Neuronal stem cell (in vitro differentiated cells): ENCODE results near the gene CEP68.

Source experiments
- DNase-seq: peaks from one replicate; pipeline ENCODE4 v3.0.0-alpha.2; 2013; ENCODE audit warnings: low spot score
- H2AFZ ChIP-seq: one replicate; pipeline ENCODE4 v1.6.1; 2013; ENCODE audit warnings: mild to moderate bottlenecking, low read length, inconsistent platforms
- H2AK5ac ChIP-seq: 2 replicates; pipeline ENCODE4 v1.6.1; 2013; ENCODE audit warnings: low read depth, mild to moderate bottlenecking, inconsistent platforms, low read length, moderate library complexity, mixed read lengths
- H2BK120ac ChIP-seq: 2 replicates; pipeline ENCODE4 v1.6.1; 2013; ENCODE audit warnings: low read depth, mild to moderate bottlenecking, inconsistent platforms, low read length, moderate library complexity, mixed read lengths
- H2BK12ac ChIP-seq: one replicate; pipeline ENCODE4 v1.6.1; 2013; ENCODE audit warnings: low read length, inconsistent platforms
- H2BK15ac ChIP-seq: 2 replicates; pipeline ENCODE4 v1.6.1; 2013; ENCODE audit warnings: mild to moderate bottlenecking, low read length, inconsistent platforms, mixed read lengths
- H2BK5ac ChIP-seq: one replicate; pipeline ENCODE4 v1.6.1; 2013; ENCODE audit warnings: inconsistent platforms, mild to moderate bottlenecking, low read length, moderate library complexity
- H3K14ac ChIP-seq: one replicate; pipeline ENCODE4 v1.6.1; 2013; ENCODE audit warnings: low read length, inconsistent platforms
- H3K18ac ChIP-seq: 2 replicates; pipeline ENCODE4 v1.6.1; 2013; ENCODE audit warnings: low read length, inconsistent platforms
- H3K23ac ChIP-seq: 2 replicates; pipeline ENCODE4 v1.6.1; 2013; ENCODE audit warnings: low read depth, mild to moderate bottlenecking, mixed read lengths, low read length, inconsistent platforms; ENCODE audit not compliant: poor library complexity
- H3K27ac ChIP-seq: replicated peaks from 3 replicates; pipeline ENCODE4 v1.5.1; 2013; ENCODE audit warnings: low read length, inconsistent platforms
- H3K27me3 ChIP-seq, 3 experiments: 2 replicates each; pipeline ENCODE4 v1.6.1; 2013; ENCODE audit warnings: low read length in 3 of 3, mild to moderate bottlenecking in 2 of 3, inconsistent platforms in 1 of 3, low read depth in 1 of 3, mixed read lengths in 1 of 3, moderate library complexity in 1 of 3; ENCODE audit not compliant: control insufficient read depth in 3 of 3, insufficient read depth in 3 of 3
- H3K36me3 ChIP-seq, 2 donors: replicated peaks in 1 of 2; 2 replicates each; pipeline ENCODE4 v1.6.1; 2013; ENCODE audit warnings: low read length in 2 of 2; ENCODE audit not compliant: control insufficient read depth in 2 of 2, insufficient read depth in 2 of 2
- H3K4ac ChIP-seq: 2 replicates; pipeline ENCODE4 v1.6.1; 2013; ENCODE audit warnings: inconsistent platforms, mild to moderate bottlenecking, low read length, moderate library complexity
- H3K4me1 ChIP-seq, 2 donors: 1 replicate in 1 of 2; 2 replicates in 1 of 2; pipeline ENCODE4 v1.6.1; 2013; ENCODE audit warnings: low read length in 2 of 2, low read depth in 1 of 2; ENCODE audit not compliant: control insufficient read depth in 2 of 2, insufficient read depth in 1 of 2
- H3K4me2 ChIP-seq: one replicate; pipeline ENCODE4 v1.6.1; 2013; ENCODE audit warnings: mild to moderate bottlenecking, low read length, inconsistent platforms; ENCODE audit not compliant: insufficient read depth, poor library complexity, severe bottlenecking
- H3K4me3 ChIP-seq, 2 donors: 2 replicates each; pipeline ENCODE4 v1.5.1; 2013; ENCODE audit warnings: low read length in 2 of 2, mild to moderate bottlenecking in 2 of 2, inconsistent platforms in 1 of 2, moderate library complexity in 1 of 2
- H3K79me1 ChIP-seq: one replicate; pipeline ENCODE4 v1.6.1; 2013; ENCODE audit warnings: low read depth, mild to moderate bottlenecking, inconsistent platforms, low read length, moderate library complexity
- H3K9ac ChIP-seq: one replicate; pipeline ENCODE4 v1.6.1; 2013; ENCODE audit warnings: mild to moderate bottlenecking, low read depth, low read length, inconsistent platforms; ENCODE audit not compliant: poor library complexity
- H3K9me3 ChIP-seq, 2 donors: replicated peaks in 1 of 2; 2 replicates each; pipeline versions ENCODE3 to v1.6.1; 2013; ENCODE audit warnings: low read length in 2 of 2, mild to moderate bottlenecking in 2 of 2, inconsistent platforms in 1 of 2, low read depth in 1 of 2, mixed read lengths in 1 of 2, moderate library complexity in 1 of 2; ENCODE audit not compliant: control insufficient read depth in 2 of 2, insufficient read depth in 1 of 2
- H4K8ac ChIP-seq: one replicate; pipeline ENCODE4 v1.6.1; 2013; ENCODE audit warnings: low read depth, mild to moderate bottlenecking, inconsistent platforms, low read length, moderate library complexity
- H4K91ac ChIP-seq: one replicate; pipeline ENCODE4 v1.6.1; 2013; ENCODE audit warnings: low read length, low read depth, mild to moderate bottlenecking, inconsistent platforms; ENCODE audit not compliant: poor library complexity
- WGBS, 2 donors: extraction: QIAGEN DNeasy Blood & Tissue Kit; methylation state at CpG; one replicate each; pipeline ENCODE4 v1.1.7; 2013; ENCODE audit warnings: missing lambda C conversion rate in 2 of 2, mixed read lengths in 1 of 2; ENCODE audit not compliant: insufficient read length in 2 of 2, insufficient replicate concordance in 1 of 2; ENCODE audit errors: extremely low coverage in 2 of 2; 5-methylcytosine and 5-hydroxymethylcytosine counted together

Gene CEP68

GRCh38 chr2:65079017-65079416 is 22.8 kb downstream of the CEP68 start:
- no peak for DNase-seq
- no peak overlapping the region for H2BK5ac ChIP-seq
- H3K4me3 ChIP-seq = no peak overlapping the region

GRCh38 chr2:65081232-65081685 is 25.0 kb downstream of the CEP68 start:
- no peak overlapping the region for H2BK15ac ChIP-seq
- H3K36me3 ChIP-seq = peaks cover 40 to 95% of the 10 kb centered on the region in 2 donors
- no peak overlapping the region for H3K4me2 ChIP-seq
- no peak overlapping the region for H2BK120ac ChIP-seq
- no peak overlapping the region for H3K9ac ChIP-seq
- no peak overlapping the region for H3K27ac ChIP-seq
- H3K14ac ChIP-seq = no peak overlapping the region
- no peak overlapping the region for H3K23ac ChIP-seq
- no peak overlapping the region for H3K4me3 ChIP-seq
- H3K27me3 ChIP-seq = no peaks in the 10 kb centered on the region
- H4K8ac ChIP-seq = no peak overlapping the region
- H3K18ac ChIP-seq = no peak overlapping the region
- H2BK5ac ChIP-seq = no peak overlapping the region
- H3K79me1 ChIP-seq = no peaks in the 10 kb centered on the region
- H3K4me1 ChIP-seq = peaks cover 0 to 3% of the 10 kb centered on the region in 2 donors
- WGBS, 2 donors = no CpG with 5 or more reads among the region's 4 CpGs
- no peak for DNase-seq
- no peak overlapping the region for H4K91ac ChIP-seq
- H3K9me3 ChIP-seq = no peaks in the 10 kb centered on the region
- H2AK5ac ChIP-seq = no peak overlapping the region
- H2AFZ ChIP-seq = no peak overlapping the region
- H3K4ac ChIP-seq = no peak overlapping the region
- no peak overlapping the region for H2BK12ac ChIP-seq

More at GRCh38 chr2:65079017-65079416, 22.8 kb downstream of the CEP68 start:
- Histone ChIP-seq H3K4me1 (peaks cover 3% of the 10 kb centered on the region in 2 donors), H3K36me3 (peaks cover 43 to 96% of the 10 kb centered on the region in 2 donors), H3K9me3 (no peaks in the 10 kb centered on the region), H3K27me3 (no peaks in the 10 kb centered on the region), H3K14ac (no peak overlapping the region), H4K8ac (no peak overlapping the region), H2BK12ac (no peak overlapping the region), H3K79me1 (no peaks in the 10 kb centered on the region), H3K27ac (no peak overlapping the region), H3K23ac (no peak overlapping the region), H2BK15ac (no peak overlapping the region), H2AK5ac (no peak overlapping the region), H3K4me2 (no peak overlapping the region), H2BK120ac (no peak overlapping the region), H4K91ac (no peak overlapping the region), H3K4ac (no peak overlapping the region), H3K18ac (no peak overlapping the region), H3K9ac (no peak overlapping the region), H2AFZ (no peak overlapping the region)
- WGBS, 2 donors = no CpG with 5 or more reads among the region's 6 CpGs

GRCh38 chr2:65085148-65085547 is 28.9 kb downstream of the CEP68 start:
- no peak overlapping the region for H4K8ac ChIP-seq
- no peak overlapping the region for H3K4me2 ChIP-seq
- no peak overlapping the region for H2AFZ ChIP-seq
- no peaks in the 10 kb centered on the region for H3K79me1 ChIP-seq
- H2BK120ac ChIP-seq = no peak overlapping the region
- H3K14ac ChIP-seq = no peak overlapping the region
- no peaks in the 10 kb centered on the region for H3K9me3 ChIP-seq
- WGBS, 2 donors = no CpG with 5 or more reads among the region's 3 CpGs
- H3K9ac ChIP-seq = no peak overlapping the region
- H3K27ac ChIP-seq = no peak overlapping the region
- no peak overlapping the region for H4K91ac ChIP-seq
- H3K23ac ChIP-seq = no peak overlapping the region
- DNase-seq = no peak
- no peak overlapping the region for H2BK5ac ChIP-seq
- H2BK12ac ChIP-seq = no peak overlapping the region
- peaks cover 0 to 3% of the 10 kb centered on the region in 2 donors for H3K4me1 ChIP-seq
- H3K4ac ChIP-seq = no peak overlapping the region
- no peak overlapping the region for H3K18ac ChIP-seq
- H2BK15ac ChIP-seq = no peak overlapping the region
- no peak overlapping the region for H2AK5ac ChIP-seq
- H3K4me3 ChIP-seq = no peak overlapping the region
- peaks cover 21 to 97% of the 10 kb centered on the region in 2 donors for H3K36me3 ChIP-seq
- no peaks in the 10 kb centered on the region for H3K27me3 ChIP-seq

- no peak overlapping the region for H4K91ac ChIP-seq
- H2AK5ac ChIP-seq = no peak overlapping the region
- no peak overlapping the region for H3K14ac ChIP-seq
- no peak overlapping the region for H2BK5ac ChIP-seq
- H3K18ac ChIP-seq = no peak overlapping the region
- H2BK120ac ChIP-seq = no peak overlapping the region
- H3K79me1 ChIP-seq = peaks cover 1% of the 10 kb centered on the region
- no peak overlapping the region for H3K9ac ChIP-seq
- no CpG with 5 or more reads among the region's 4 CpGs for WGBS, 2 donors
- peaks cover 7 to 93% of the 10 kb centered on the region in 2 donors for H3K36me3 ChIP-seq
- H3K27ac ChIP-seq = no peak overlapping the region
- no peak overlapping the region for H3K4ac ChIP-seq
- no peak for DNase-seq
- H3K27me3 ChIP-seq = no peaks in the 10 kb centered on the region
- H2AFZ ChIP-seq = no peak overlapping the region
- H2BK15ac ChIP-seq = no peak overlapping the region
- H3K4me3 ChIP-seq = no peak overlapping the region
- no peak overlapping the region for H2BK12ac ChIP-seq
- H3K4me2 ChIP-seq = no peak overlapping the region
- H3K23ac ChIP-seq = no peak overlapping the region
- no peaks in the 10 kb centered on the region for H3K4me1 ChIP-seq
- no peaks in the 10 kb centered on the region for H3K9me3 ChIP-seq
- H4K8ac ChIP-seq = no peak overlapping the region
Measured at GRCh38 chr2:65092791-65093190, 36.6 kb downstream of the CEP68 start.
